PFSK-1 (cell line): ENCODE measurements around the gene PRSS57.

ENCODE experiments used
- FOXP2 ChIP-seq: optimal IDR thresholded peaks from 2 replicates; pipeline ENCODE3; 2011; ENCODE audit warnings: borderline replicate concordance, control low read depth, inconsistent platforms; ENCODE audit not compliant: insufficient read depth; ENCODE audit errors: extremely low read length, extremely low read depth
- POLR2AphosphoS5 ChIP-seq: IDR thresholded peaks from 2 replicates; pipeline ENCODE4 v1.6.1; 2012; ENCODE audit warnings: low read depth, mild to moderate bottlenecking, control low read depth, low read length, moderate library complexity
- SIN3A ChIP-seq: IDR thresholded peaks from 2 replicates; pipeline ENCODE4 v1.6.1; 2012; ENCODE audit warnings: mild to moderate bottlenecking, low read length, moderate library complexity, borderline replicate concordance; ENCODE audit not compliant: insufficient read depth
- TAF1 ChIP-seq: IDR thresholded peaks from 2 replicates; pipeline ENCODE4 v1.6.1; 2012; ENCODE audit warnings: low read length, control low read depth, borderline replicate concordance; ENCODE audit not compliant: insufficient read depth

GRCh38 chr19:655691-656090, 39.6 kb downstream of the PRSS57 start:
- TF ChIP-seq POLR2AphosphoS5 = no peak
- no peak for TF ChIP-seq TAF1
- TF ChIP-seq SIN3A = no peak
- no peak for TF ChIP-seq FOXP2
